HG02571 (cell line): ENCODE data around the gene HMGB1.
"Not testable (repeated sequence)": the region's sequence is repeated elsewhere in the genome, so short reads cannot be mapped to it uniquely, and the experiment has no call there.

Experiments used
- ATAC-seq: cut with Tn5 transposase; IDR thresholded peaks from one replicate; pipeline ENCODE4 v1.9.1; 2021; ENCODE audit warnings: mild to moderate bottlenecking, moderate library complexity; ENCODE audit not compliant: unreplicated experiment

The HMGB1 gene

DNA sequence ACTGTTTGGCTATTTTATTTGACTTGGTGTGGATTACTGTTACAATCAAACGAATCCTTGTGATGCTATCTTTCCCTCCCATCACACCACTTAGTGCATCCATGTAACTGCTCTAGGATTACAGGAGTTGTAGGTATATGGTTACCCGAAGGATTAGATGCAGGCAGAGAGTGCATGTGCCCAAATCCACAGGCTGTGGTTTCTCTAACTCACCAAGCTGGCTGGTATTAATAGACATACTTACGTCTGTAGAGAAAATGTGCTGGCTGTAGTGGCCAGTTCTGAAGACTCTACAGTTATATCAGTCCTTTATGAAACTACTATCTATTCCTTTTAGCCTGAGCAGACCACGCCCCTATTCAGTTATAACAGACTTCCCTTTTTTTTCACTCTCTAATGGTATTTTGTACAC lies 1.1 kb upstream of the HMGB1 start:
- no peak for ATAC-seq

- ATAC-seq, result no peak
Observed at GRCh38 chr13:30466358-30466714, 600 bp upstream of the HMGB1 start.

DNA sequence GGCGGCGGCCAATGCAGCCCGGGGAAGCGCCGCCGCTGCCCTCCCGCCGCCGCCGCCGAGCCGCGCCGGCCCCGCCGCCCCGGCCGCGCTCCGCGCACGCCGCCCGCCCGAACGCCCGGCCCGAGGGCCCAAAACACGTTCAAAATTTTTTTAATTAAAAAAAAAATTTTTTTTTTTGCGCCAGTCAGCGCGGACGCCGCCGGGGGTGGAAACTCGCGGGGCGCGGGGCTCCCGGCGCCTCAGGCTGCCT lies 468 bp downstream of the HMGB1 start:
- ATAC-seq, result no peak

DNA sequence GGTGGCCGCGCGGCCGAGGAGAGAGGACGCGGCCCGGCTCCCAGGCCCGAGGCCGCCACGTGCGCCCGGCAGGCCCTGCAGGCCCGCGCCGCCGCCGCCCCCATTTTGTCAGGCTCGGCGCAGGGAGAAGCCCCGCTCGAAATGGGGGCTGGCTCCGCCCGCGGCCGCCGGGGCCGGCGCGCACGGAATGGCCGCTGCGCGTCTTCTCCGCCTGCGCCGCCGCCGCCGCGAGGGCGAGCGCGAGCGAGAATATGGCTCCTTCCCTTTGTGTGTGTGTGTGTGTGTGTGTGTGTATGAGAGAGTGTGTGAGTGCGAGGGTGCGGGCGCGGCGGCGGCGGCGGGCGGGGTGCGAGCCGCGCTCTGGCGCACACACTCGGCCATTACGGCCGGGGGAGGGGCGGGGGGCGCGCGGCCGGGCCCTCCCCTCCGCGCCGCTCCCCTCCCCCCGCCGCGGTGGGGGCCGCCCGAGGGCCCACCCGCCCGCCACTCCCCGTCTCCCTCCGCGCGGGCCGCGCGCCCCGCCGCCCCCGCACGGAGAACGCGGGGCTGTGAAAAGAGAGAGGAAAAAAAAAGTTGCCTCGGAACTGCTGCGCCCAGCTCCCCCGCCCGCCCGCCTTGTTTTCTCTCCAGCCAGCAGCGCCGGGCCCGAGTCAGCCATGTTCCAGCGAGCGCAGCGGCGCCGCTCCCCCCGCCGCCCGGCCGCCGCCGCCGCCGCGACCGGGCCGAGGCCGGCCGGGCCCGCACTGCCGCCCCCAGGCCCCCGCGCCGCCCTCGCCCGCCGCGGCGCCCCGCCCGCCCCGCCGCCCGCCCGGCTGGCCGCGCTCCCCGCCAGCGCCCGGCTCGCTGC lies 1.0 kb downstream of the HMGB1 start:
- ATAC-seq, result peak; percentile 25

DNA sequence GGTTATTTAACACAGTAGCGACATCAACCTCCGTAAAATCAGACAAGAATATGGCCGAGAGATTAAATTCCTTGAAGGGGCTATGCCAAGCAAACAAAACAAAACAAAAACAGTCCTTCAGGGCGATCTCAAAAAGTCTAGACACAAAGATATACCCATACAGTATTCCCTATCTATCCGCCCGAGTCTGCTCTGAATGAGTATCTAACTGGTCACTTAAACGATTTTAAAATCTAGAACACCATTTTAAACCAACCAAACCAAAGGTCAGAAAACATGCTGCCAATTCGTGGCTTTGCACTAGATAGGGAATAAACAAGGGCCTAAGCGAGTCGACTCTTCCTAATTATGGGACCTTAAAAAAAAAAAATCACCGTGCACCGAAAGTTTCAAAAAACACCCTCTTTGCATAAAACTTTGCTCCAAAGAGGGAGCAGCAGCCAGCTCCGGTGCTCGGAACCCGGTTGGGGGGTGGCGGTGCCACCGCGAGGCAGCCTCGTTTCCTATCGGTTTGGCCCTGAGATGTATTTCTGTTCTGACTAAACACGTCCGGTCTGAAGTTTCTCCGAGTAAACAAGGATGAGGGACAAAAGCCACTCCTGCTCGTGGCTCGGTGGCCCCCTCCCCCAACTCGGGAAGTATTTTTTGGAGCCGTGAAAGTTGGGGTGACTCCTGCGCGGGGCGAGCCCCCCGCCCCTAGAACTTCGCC lies 1.8 kb downstream of the HMGB1 start:
- ATAC-seq, result peak; percentile 34

- ATAC-seq, result not testable (repeated sequence)
Observed at GRCh38 chr13:30461279-30462066, 4.3 kb downstream of the HMGB1 start.

GRCh38 chr13:30457306-30457891 lies 8.3 kb downstream of the HMGB1 start:
- no peak for ATAC-seq

GRCh38 chr13:30456290-30456689 lies 9.4 kb downstream of the HMGB1 start:
- ATAC-seq, result no peak

- no peak for ATAC-seq
Observed at GRCh38 chr13:30454991-30455390, 10.7 kb downstream of the HMGB1 start.

GRCh38 chr13:30453727-30454126 lies 12.0 kb downstream of the HMGB1 start:
- no peak for ATAC-seq

DNA sequence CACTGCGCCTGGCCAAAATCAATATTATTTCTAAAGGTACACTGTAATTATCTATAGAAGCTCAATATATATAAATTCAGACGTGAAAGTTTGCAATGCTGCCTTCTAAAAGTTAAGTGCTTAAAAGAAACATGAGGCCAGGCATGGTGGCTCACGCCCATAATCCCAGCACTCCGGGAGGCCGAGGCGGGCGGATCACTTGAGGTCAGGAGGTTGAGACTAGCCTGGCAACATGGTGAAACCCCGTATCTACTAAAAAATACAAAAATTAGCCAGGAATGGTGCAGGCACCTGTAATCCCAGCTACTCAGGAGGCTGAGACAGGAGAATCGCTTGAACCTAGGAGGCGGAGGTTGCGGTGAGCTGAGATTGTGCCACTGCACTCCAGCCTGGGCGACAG lies 14.3 kb downstream of the HMGB1 start:
- ATAC-seq, result not testable (repeated sequence)

DNA sequence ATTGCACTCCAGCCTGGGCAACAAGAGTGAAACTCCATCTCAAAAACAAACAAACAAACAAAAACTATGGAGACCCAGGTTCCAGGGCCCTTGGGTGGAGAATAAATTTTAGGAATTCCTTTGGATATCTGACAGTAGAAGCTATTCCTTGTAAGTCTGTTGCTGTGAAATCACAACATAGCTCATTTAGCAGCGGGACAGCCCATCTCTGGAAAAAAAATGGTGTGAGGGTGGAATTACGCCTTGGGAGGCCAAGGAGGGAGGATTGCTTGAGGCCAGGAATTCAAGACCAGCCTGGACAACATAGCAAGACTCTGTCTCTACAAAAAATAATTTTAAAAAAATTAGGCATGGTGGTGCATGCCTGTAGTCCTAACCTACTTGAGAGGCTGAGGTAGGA lies 15.7 kb downstream of the HMGB1 start:
- ATAC-seq, result no peak

DNA sequence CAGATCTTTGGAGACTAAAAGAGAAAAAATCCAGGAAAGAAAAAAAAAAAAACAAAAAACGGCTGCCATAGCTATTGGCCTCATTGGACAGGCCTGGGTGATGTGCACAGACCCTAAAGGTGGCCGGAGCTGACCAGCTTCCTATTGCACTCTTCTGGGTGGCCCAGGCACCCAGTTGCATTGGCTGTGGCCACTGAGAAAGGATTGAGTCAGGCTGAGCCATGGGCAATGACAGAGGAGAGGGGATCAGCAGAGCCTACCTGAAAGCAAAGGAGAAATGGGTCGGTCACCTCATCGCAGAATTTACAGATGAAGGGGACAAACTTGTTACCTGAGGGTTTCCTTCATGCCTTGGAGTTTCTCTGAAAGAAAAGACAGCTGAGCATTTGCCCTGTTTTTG lies 17.3 kb downstream of the HMGB1 start:
- ATAC-seq, result no peak

GRCh38 chr13:30446126-30446500 lies 19.6 kb downstream of the HMGB1 start:
- peak; percentile 10 for ATAC-seq

DNA sequence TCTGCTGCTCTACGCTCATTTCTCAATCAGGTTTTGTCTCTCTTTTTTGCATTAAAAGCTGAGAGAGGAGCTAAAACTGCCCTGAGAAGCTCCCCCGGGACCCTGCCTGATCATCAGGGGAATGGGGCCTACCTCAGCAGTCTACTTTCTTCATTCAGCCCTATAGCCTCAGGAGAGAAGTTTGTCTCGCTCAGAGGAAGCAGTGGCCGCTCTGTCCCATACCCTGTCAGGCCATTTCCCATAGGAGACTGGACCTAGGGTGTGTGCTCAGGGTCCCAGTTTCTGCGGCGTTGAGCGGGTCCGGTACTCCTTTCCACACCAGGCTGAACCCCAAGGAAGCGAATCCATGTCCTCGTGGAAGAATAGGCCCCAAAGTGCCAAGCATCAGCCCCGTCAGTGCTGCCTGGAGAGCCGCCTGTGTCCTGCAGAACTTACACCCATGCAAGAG lies 21.8 kb downstream of the HMGB1 start:
- ATAC-seq, result peak; percentile 32

GRCh38 chr13:30443491-30443890 lies 22.2 kb downstream of the HMGB1 start:
- not testable (repeated sequence) for ATAC-seq

- no peak for ATAC-seq
Observed at GRCh38 chr13:30442926-30443325, 22.8 kb downstream of the HMGB1 start.

- ATAC-seq, result no peak
Observed at GRCh38 chr13:30440910-30441703, 24.6 kb downstream of the HMGB1 start.

DNA sequence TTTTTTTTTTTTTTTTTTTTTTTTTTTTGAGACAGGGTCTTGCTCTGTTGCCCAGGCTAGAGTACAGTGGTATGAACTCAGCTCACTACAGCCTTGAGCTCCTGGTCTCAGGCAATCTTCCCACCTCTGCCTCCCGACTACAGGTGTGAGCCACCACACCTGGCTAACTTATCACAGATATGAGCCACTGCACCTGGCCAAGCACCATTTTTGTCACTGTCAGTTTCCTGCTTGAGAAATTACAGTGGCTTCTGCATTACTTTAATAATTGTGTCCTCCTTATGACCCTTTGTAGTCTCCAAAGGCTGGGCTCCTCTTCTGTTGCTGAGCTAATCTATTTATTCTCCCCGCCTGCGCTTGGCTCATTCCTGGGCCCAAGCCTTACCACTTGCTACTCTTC lies 27.4 kb downstream of the HMGB1 start:
- ATAC-seq, result no peak

- no peak for ATAC-seq
Observed at GRCh38 chr13:30437177-30437576, 28.6 kb downstream of the HMGB1 start.
